Measurements from ENCODE around the gene IRF1. TPM values are rescaled to one million over a fixed set of nuclear protein-coding genes. Genes with fewer than 3 reads are reported as not detected.

IRF1 gene
- total RNA-seq, 2 donors from 2014 or later: 42.2 to 47.0 TPM

DNA sequence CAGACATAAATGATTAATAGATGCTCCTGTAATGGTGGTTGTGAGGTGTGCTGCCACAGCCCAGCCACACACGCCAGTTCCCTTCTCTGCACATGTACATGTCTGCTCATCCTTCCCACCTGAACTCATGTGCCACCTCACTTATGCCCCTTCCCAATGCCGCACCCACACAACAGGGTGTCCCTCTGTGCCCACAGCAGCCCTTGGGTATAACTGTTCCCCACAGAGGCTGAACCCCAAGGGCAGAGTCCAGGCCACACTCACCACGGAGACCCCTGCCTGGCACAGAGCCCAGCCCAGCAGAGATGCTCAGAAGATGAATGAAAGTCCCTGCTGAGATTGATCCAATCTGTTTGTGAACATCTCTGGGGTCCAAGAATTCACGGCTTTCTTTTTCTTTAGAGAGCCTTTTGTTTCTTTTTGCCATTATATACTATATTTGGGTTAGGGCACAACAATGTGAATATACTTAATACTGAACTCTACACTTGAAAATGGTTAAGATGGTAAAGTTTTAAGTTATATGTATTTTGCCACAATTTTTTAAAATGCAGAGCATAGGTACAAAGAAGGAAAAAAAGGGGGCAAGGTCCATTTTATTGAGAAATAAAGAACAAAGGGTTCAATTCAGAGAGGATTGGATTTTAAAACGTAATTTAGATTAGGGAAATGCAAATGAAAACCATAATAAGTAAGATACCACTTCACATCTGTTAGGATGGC is 29.6 kb downstream of the IRF1 start:
- 60% methylated on average over 5 of the region's 5 CpGs for WGBS
- intact Hi-C loops (cut with DNase I): no loop called here
- H3K27me3 ChIP-seq (replicated peaks; ENCODE audit: insufficient read depth): no peaks in the 10 kb centered on the region
- H3K9me3 ChIP-seq: no peaks in the 10 kb centered on the region
- H3K4me1 ChIP-seq (replicated peaks): peaks cover 8% of the 10 kb centered on the region
- DNase-seq (ENCODE audit: low spot score): no peak
- H3K27ac ChIP-seq: no peak overlapping the region
- H3K4me3 ChIP-seq: no peak overlapping the region
- H3K36me3 ChIP-seq: no peaks in the 10 kb centered on the region
- TF ChIP-seq, protein P1, sequence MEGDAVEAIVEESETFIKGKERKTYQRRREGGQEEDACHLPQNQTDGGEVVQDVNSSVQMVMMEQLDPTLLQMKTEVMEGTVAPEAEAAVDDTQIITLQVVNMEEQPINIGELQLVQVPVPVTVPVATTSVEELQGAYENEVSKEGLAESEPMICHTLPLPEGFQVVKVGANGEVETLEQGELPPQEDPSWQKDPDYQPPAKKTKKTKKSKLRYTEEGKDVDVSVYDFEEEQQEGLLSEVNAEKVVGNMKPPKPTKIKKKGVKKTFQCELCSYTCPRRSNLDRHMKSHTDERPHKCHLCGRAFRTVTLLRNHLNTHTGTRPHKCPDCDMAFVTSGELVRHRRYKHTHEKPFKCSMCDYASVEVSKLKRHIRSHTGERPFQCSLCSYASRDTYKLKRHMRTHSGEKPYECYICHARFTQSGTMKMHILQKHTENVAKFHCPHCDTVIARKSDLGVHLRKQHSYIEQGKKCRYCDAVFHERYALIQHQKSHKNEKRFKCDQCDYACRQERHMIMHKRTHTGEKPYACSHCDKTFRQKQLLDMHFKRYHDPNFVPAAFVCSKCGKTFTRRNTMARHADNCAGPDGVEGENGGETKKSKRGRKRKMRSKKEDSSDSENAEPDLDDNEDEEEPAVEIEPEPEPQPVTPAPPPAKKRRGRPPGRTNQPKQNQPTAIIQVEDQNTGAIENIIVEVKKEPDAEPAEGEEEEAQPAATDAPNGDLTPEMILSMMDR (IDR thresholded peaks at IDR 0.05): no peak
- TF ChIP-seq POLR2AphosphoS5 (IDR thresholded peaks at IDR 0.05) (no peak), POLR2A (IDR thresholded peaks at IDR 0.05) (no peak)

DNA sequence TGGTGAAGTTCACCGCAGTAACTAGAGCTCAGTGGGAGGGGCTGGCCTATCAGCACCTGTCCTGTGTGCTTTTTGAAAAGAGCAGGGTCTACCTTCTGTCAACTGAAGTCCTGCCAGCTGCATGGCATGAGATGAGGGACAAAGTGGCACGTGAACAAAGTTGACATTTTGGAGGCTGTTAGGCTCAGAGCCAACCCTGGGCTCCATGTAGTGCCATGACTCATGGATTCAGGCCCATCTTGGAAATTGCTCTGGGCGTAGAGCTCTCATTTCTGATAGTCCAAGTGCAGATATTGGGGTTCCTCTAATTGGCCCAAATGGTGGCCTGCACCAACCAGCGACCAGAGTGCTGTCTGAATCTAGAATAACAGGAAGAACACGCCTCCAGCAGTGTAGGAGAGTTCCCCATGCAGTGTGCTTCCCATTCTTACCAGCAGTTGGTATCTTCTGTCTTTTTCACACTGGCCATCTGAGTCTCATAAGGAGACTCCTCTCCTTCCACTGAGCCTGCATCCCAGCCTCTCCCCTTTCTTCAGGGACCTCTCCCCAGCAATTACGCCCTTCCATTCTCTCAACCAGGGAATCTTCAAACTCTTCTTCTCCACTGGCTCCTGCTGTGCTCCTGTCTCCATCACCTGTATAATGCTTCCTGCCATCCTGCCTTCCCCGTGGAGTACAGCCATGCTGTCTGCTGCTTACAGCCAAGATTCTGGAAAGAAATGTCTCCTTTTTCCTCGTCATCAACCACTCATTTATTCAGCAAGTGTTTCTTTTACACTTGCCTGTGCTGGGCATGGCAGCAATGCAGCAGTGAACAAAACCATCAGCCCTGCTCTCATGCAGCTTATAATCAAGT is 30.4 kb downstream of the IRF1 start:
- Histone ChIP-seq H3K36me3 (no peaks in the 10 kb centered on the region), H3K27me3 (replicated peaks; ENCODE audit: insufficient read depth) (no peaks in the 10 kb centered on the region), H3K27ac (no peak overlapping the region), H3K4me3 (no peak overlapping the region), H3K9me3 (no peaks in the 10 kb centered on the region), H3K4me1 (replicated peaks) (peaks cover 8% of the 10 kb centered on the region)
- TF ChIP-seq POLR2A (IDR thresholded peaks at IDR 0.05) (no peak), POLR2AphosphoS5 (IDR thresholded peaks at IDR 0.05) (no peak)
- TF ChIP-seq, protein P1 (IDR thresholded peaks at IDR 0.05): no peak
- no peak for DNase-seq (ENCODE audit: low spot score)
- intact Hi-C loops (cut with DNase I): no loop called here
- WGBS: 78% methylated on average over 8 of the region's 8 CpGs

DNA sequence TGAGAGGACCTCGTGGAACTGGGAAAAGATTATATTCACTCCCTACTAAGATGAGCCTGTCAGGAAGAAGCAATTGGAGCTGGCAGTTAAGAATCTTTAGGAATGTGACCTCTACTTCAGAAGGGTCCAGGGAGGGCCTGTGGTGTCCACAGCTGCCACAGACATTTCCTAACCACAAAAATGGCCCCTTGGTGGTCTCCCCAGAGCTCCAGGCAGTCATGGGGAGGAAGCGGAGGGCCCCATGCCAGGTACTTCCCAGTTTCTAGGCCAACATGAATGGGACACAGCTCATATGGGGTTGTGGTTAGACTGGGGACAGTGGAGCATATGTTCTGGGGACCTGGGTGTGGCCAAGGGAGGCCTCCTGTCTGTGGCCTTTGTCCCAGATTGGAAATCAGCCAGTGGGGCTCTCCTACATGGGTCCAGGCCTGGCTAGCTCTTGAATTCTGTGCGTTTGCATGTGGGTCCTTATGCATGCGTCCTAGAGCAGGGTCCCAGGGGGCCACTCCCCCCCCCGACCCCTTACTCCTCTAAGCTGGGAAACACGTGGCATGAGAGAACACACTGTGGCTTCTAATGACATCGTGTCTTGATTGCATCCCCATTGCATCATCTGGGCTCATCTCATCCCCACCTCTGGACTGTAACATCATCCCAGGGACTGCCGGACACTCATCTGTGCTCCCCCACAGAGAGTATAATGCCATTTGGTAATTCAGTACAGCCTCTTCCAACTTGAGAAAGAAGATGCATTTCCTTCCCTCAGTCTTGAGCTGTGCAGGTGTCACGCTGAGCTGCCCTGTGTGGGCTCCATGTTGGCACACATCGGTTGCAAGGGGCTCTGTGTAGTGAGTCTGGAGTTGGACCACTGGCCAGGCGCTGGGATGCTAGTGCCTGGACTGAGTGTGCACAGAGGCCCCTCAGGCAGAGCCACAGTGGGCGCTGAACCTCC is 31.3 kb downstream of the IRF1 start:
- H3K4me3 ChIP-seq: no peak overlapping the region
- TF ChIP-seq POLR2AphosphoS5 (IDR thresholded peaks at IDR 0.05): no peak
- no peak for TF ChIP-seq POLR2A (IDR thresholded peaks at IDR 0.05)
- TF ChIP-seq, protein P1 (IDR thresholded peaks at IDR 0.05): no peak
- DNase-seq (ENCODE audit: low spot score): no peak
- H3K4me1 ChIP-seq (replicated peaks): peaks cover 8% of the 10 kb centered on the region
- no peaks in the 10 kb centered on the region for H3K27me3 ChIP-seq (replicated peaks; ENCODE audit: insufficient read depth)
- 88% methylated on average over 12 of the region's 12 CpGs for WGBS
- no peak overlapping the region for H3K27ac ChIP-seq
- no peaks in the 10 kb centered on the region for H3K9me3 ChIP-seq
- intact Hi-C loops (cut with DNase I): no loop called here
- H3K36me3 ChIP-seq: no peaks in the 10 kb centered on the region

DNA sequence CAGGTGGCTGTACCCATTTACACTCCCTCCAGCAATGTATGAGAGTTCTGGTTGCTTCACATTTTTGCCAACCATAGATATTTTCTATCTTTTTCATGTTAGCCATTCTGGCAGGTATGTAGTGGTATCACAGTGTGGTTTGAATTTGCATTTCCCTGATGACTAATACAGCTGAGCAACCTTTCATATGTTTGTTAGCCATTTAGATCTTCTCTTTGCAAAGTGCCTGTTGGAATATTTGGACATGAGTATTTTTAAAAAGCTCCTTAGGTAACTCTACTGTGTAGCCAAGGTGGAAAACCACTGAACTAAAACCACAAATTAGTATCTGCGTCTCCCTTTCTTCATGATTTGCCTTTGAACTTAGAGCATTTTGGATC is 31.9 kb downstream of the IRF1 start:
- H3K27me3 ChIP-seq (replicated peaks; ENCODE audit: insufficient read depth): no peaks in the 10 kb centered on the region
- H3K27ac ChIP-seq: no peak overlapping the region
- no peak overlapping the region for H3K4me3 ChIP-seq
- WGBS: 77% methylated on average over 1 of the region's 1 CpG
- intact Hi-C loops (cut with DNase I): no loop called here
- no peak for TF ChIP-seq POLR2A (IDR thresholded peaks at IDR 0.05)
- TF ChIP-seq, protein P1 (IDR thresholded peaks at IDR 0.05): no peak
- no peak for TF ChIP-seq POLR2AphosphoS5 (IDR thresholded peaks at IDR 0.05)
- peaks cover 2% of the 10 kb centered on the region for H3K4me1 ChIP-seq (replicated peaks)
- no peaks in the 10 kb centered on the region for H3K36me3 ChIP-seq
- DNase-seq (ENCODE audit: low spot score): no peak
- H3K9me3 ChIP-seq: no peaks in the 10 kb centered on the region

Measured in prostate gland (tissue), 2 donors.